A549 (cell line): ENCODE data around the gene ARF1.

Source experiments
- CTCF ChIP-seq: fragments of >200 bp; sonication (Bioruptor Twin); formaldehyde crosslinking; IDR thresholded peaks from 3 replicates; pipeline ENCODE4 v1.5.1; 2016
- EP300 ChIP-seq, 2 experiments: fragments of >200 bp; sonication (Bioruptor Twin); formaldehyde crosslinking; IDR thresholded peaks; 2 replicates in 1 of 2; 3 replicates in 1 of 2; pipeline ENCODE4 v1.6.1; 2016 to 2017
- JUN ChIP-seq, 2 experiments: fragments of >200 bp; sonication (Bioruptor Twin); formaldehyde crosslinking; IDR thresholded peaks; 2 replicates in 1 of 2; 3 replicates in 1 of 2; pipeline ENCODE4 v1.6.1; 2016 to 2017
- JUNB ChIP-seq: fragments of >200 bp; sonication (Bioruptor Twin); formaldehyde crosslinking; IDR thresholded peaks from 2 replicates; pipeline ENCODE4 v1.6.1; 2016
- KDM1A ChIP-seq: fragments of 200-600 bp; sonication (generic); IDR thresholded peaks from 2 replicates; pipeline ENCODE4 v1.6.1; 2016; ENCODE audit warnings: low read depth, mild to moderate bottlenecking
- MAX ChIP-seq: IDR thresholded peaks from 2 replicates; pipeline ENCODE4 v1.6.1; 2012
- MYC ChIP-seq: IDR thresholded peaks from 2 replicates; pipeline ENCODE4 v1.6.1; 2012; ENCODE audit warnings: mild to moderate bottlenecking, inconsistent platforms, low read length, improper control_type of control experiment, borderline replicate concordance
- RAD21 ChIP-seq, 2 experiments: fragments of >200 bp in 1 of 2; sonication (Bioruptor Twin) in 1 of 2; formaldehyde crosslinking in 1 of 2; IDR thresholded peaks in 1 of 2; conservative IDR thresholded peaks in 1 of 2; 2 replicates in 1 of 2; 3 replicates in 1 of 2; pipeline ENCODE4 v1.6.1; 2012 to 2018; ENCODE audit warnings: inconsistent platforms in 1 of 2
- RARB ChIP-seq: fragments of 250-450 bp; sonication (Bioruptor Pico); IDR thresholded peaks from 2 replicates; pipeline ENCODE4 v1.8.0; 2021; ENCODE audit warnings: mild to moderate bottlenecking, moderate library complexity
- REST ChIP-seq: fragments of 200-600 bp; sonication (generic); IDR thresholded peaks from 2 replicates; pipeline ENCODE4 v1.6.1; 2016; ENCODE audit warnings: antibody characterized with exemption, mild to moderate bottlenecking, moderate library complexity
- SMC3 ChIP-seq: fragments of >200 bp; sonication (Bioruptor Twin); formaldehyde crosslinking; IDR thresholded peaks from 3 replicates; pipeline ENCODE4 v1.6.1; 2018; ENCODE audit warnings: inconsistent platforms
- USF2 ChIP-seq: fragments of 450-650 bp; IDR thresholded peaks from 2 replicates; pipeline ENCODE4 v1.6.1; 2014; ENCODE audit warnings: antibody characterized with exemption
- ZFP36 ChIP-seq: fragments of 450-650 bp; IDR thresholded peaks from 2 replicates; pipeline ENCODE4 v1.6.1; 2014; ENCODE audit warnings: borderline replicate concordance; ENCODE audit not compliant: partially characterized antibody

- TF ChIP-seq KDM1A = no peak
- no peak for TF ChIP-seq CTCF
- no peak for TF ChIP-seq ZFP36
- no peak for TF ChIP-seq REST
- no peak for TF ChIP-seq EP300 (IDR thresholded peaks at IDR 0.05)
- TF ChIP-seq JUNB = no peak
- TF ChIP-seq RARB (CRISPR knock-in tag) = no peak
- no peak for TF ChIP-seq MAX
- no peak for TF ChIP-seq JUN (IDR thresholded peaks at IDR 0.05)
- TF ChIP-seq MYC = no peak
- TF ChIP-seq RAD21 (conservative IDR thresholded peaks at IDR 0.05 in 1 of 2, IDR thresholded peaks at IDR 0.05 in 1 of 2) = no peak
- TF ChIP-seq USF2 = no peak
- no peak for TF ChIP-seq SMC3
Observed at GRCh38 chr1:228046421-228047182, 35.9 kb upstream of the ARF1 start.
